K562 (cell line): ENCODE results near the gene CUTA. TPM values are rescaled to one million over a fixed set of nuclear protein-coding genes. Genes with fewer than 3 reads are reported as not detected.

Experiments
- BACH1 ChIP-seq: fragments of 200-800 bp; sonication (Bioruptor generic); IDR thresholded peaks from 2 replicates; pipeline ENCODE4 v1.6.1; 2016; ENCODE audit warnings: missing genetic modification characterization, missing compliant biosample characterization
- BRCA1 ChIP-seq, 2 experiments: fragments of 450-650 bp in 1 of 2; sonication (generic) in 1 of 2; formaldehyde crosslinking in 1 of 2; IDR thresholded peaks; 2 replicates each; pipeline versions ENCODE4 v1.5.0 to v1.6.1; 2017 to 2020; ENCODE audit warnings: mild to moderate bottlenecking in 1 of 2, missing genetic modification reagents in 1 of 2
- CBX1 ChIP-seq: sonication (generic); IDR thresholded peaks from 2 replicates; pipeline ENCODE4 v1.6.1; 2016; ENCODE audit warnings: antibody characterized with exemption, low read depth, mild to moderate bottlenecking
- GATAD2B ChIP-seq: fragments of 450-650 bp; IDR thresholded peaks from 2 replicates; pipeline ENCODE4 v1.6.1; 2017; ENCODE audit warnings: mild to moderate bottlenecking, borderline replicate concordance
- KDM5B ChIP-seq: fragments of 200-600 bp; sonication (generic); IDR thresholded peaks from 2 replicates; pipeline ENCODE4 v1.6.1; 2012; ENCODE audit warnings: low read depth, mild to moderate bottlenecking, moderate library complexity, low read length, control low read depth, inconsistent platforms; ENCODE audit not compliant: insufficient replicate concordance
- MCM3 ChIP-seq: fragments of 450-650 bp; IDR thresholded peaks from 2 replicates; pipeline ENCODE4 v1.6.1; 2016
- NFRKB ChIP-seq: fragments of 450-650 bp; IDR thresholded peaks from 2 replicates; pipeline ENCODE4 v1.6.1; 2016; ENCODE audit warnings: low read depth
- NFXL1 ChIP-seq: fragments of 450-650 bp; formaldehyde crosslinking; IDR thresholded peaks from 2 replicates; pipeline ENCODE4 v1.4.0; 2021; ENCODE audit warnings: mild to moderate bottlenecking
- ZFX ChIP-seq: sonication (generic); formaldehyde crosslinking; IDR thresholded peaks from 2 replicates; pipeline ENCODE4 v1.8.0; 2022; ENCODE audit warnings: mild to moderate bottlenecking, missing genetic modification reagents, moderate library complexity
- polyA plus RNA-seq, 8 experiments: library from polyadenylated mRNA; depleted of rRNA in 4 of 8; stranded (reverse) in 5 of 8; unstranded in 3 of 8; fragments of >200 nt; fragmentation: Nextera tagmentation in 2 of 8; fragmentation: Illumina TruSeq in 1 of 8; extraction: Ambion mirVana in 2 of 8; extraction: Trizol in 1 of 8; gene quantifications; 2 replicates each; pipeline versions ENCODE4 v1.2.1 to v1.2.3, GENCODE V29; 2011 to 2014; ENCODE audit warnings: inconsistent platforms in 1 of 8, missing spikeins in 1 of 8
- total RNA-seq, 7 experiments: library from RNA; depleted of rRNA in 6 of 7; stranded (reverse); fragments of >200 nt in 6 of 7; fragmentation: Illumina TruSeq in 2 of 7; extraction: Trizol in 2 of 7; gene quantifications; 2 replicates each; pipeline versions ENCODE4 v1.2.1 to v1.2.3, GENCODE V29; 2011 to 2021; ENCODE audit warnings: low replicate concordance in 1 of 7
- TF ChIP-seq, protein P1 (sequence below), 2 experiments: IDR thresholded peaks in 1 of 2; conservative IDR thresholded peaks in 1 of 2; 2 replicates each; pipeline ENCODE4 v1.6.1; 2016; ENCODE audit warnings: low read depth in 2 of 2, mild to moderate bottlenecking in 1 of 2, missing compliant biosample characterization in 1 of 2, missing genetic modification characterization in 1 of 2, moderate library complexity in 1 of 2
- TF ChIP-seq, protein P2 (sequence below), 2 experiments: fragments of 450-650 bp in 1 of 2; sonication (generic) in 1 of 2; formaldehyde crosslinking in 1 of 2; IDR thresholded peaks in 1 of 2; conservative IDR thresholded peaks in 1 of 2; 2 replicates each; pipeline versions ENCODE4 v1.6.1 to v1.8.1; 2016 to 2023; ENCODE audit warnings: mild to moderate bottlenecking in 2 of 2, moderate library complexity in 2 of 2, inconsistent platforms in 1 of 2, missing genetic modification reagents in 1 of 2
- TF ChIP-seq, protein P3 (sequence below): fragments of 250-450 bp; sonication (Bioruptor Pico); IDR thresholded peaks from 2 replicates; pipeline ENCODE4 v1.5.0; 2021

Gene CUTA
- total and polyA plus RNA-seq, 9 of the 15 experiments (the other 6 are each of a cell fraction or from before 2014, with no cell fraction given), result 166 to 682 (median 310) TPM

DNA sequence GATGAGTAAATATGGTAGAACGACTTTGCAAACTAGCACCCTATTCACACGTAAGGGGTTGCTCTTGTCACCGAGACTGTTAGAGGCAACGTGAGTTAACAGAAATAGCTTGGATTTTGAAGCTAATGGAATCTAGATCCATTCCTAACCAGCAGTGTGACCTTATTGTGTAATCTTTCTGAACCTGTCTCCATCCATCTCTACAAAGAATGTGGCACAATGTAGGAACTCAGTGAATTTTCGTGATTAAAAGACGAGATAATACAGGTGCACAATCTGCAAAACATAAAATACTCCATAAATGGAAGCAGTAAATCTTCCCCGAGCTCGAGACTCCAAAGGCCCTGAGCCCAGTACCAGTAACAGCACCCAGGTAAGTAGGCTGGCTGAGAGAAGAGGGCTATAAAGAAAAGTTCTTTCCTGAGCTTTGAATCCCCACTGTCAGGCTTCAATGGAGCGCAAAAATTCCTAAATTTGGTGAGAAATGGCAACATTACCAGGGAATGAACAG lies 27.1 kb downstream of the CUTA start (continued):
- TF ChIP-seq, protein P1, sequence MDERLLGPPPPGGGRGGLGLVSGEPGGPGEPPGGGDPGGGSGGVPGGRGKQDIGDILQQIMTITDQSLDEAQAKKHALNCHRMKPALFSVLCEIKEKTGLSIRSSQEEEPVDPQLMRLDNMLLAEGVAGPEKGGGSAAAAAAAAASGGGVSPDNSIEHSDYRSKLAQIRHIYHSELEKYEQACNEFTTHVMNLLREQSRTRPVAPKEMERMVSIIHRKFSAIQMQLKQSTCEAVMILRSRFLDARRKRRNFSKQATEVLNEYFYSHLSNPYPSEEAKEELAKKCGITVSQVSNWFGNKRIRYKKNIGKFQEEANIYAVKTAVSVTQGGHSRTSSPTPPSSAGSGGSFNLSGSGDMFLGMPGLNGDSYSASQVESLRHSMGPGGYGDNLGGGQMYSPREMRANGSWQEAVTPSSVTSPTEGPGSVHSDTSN (CRISPR knock-in tag; IDR thresholded peaks at IDR 0.05; ENCODE audit: low read depth), result no peak
- TF ChIP-seq, protein P1 (tag; conservative IDR thresholded peaks at IDR 0.05; ENCODE audit: low read depth), result 0 out of 2 replicates have a peak, but pooled peaks have one; percentile 16
- TF ChIP-seq, protein P2, sequence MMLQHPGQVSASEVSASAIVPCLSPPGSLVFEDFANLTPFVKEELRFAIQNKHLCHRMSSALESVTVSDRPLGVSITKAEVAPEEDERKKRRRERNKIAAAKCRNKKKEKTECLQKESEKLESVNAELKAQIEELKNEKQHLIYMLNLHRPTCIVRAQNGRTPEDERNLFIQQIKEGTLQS (IDR thresholded peaks at IDR 0.05), result no peak
- TF ChIP-seq, protein P2 (CRISPR knock-in tag; conservative IDR thresholded peaks at IDR 0.05), result 0 out of 2 replicates have a peak, but pooled peaks have one; percentile 74
- TF ChIP-seq BRCA1 (IDR thresholded peaks at IDR 0.05) (no peak), BRCA1 (CRISPR knock-in tag; IDR thresholded peaks at IDR 0.05) (no peak), NFXL1 (CRISPR knock-in tag) (0 out of 2 replicates have a peak, but pooled peaks have one; percentile 27), ZFX (CRISPR knock-in tag) (peak; percentile 92), NFRKB (peak; percentile 77), KDM5B (no peak), GATAD2B (0 out of 2 replicates have a peak, but pooled peaks have one; percentile 20), BACH1 (peak; percentile 57; the same call in 1 of the 2 replicates), CBX1 (no peak), MCM3 (no peak)
- TF ChIP-seq, protein P3, sequence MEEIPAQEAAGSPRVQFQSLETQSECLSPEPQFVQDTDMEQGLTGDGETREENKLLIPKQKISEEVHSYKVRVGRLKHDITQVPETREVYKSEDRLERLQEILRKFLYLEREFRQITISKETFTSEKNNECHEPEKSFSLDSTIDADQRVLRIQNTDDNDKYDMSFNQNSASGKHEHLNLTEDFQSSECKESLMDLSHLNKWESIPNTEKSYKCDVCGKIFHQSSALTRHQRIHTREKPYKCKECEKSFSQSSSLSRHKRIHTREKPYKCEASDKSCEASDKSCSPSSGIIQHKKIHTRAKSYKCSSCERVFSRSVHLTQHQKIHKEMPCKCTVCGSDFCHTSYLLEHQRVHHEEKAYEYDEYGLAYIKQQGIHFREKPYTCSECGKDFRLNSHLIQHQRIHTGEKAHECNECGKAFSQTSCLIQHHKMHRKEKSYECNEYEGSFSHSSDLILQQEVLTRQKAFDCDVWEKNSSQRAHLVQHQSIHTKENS (CRISPR knock-in tag), result no peak
- TF ChIP-seq, all 486 proteins: peak for 62
